Pancreas (tissue), 10 donors: Measurements from ENCODE around the gene RPP38. TPM values are rescaled to one million over a fixed set of nuclear protein-coding genes. Genes with fewer than 3 reads are reported as not detected.

Experiments used
- ATAC-seq, 4 donors: fragments of 200-7000 bp; cut with Tn5 transposase; one replicate each; pipeline versions ENCODE4 v1.8.0 to v1.9.1; 2020; ENCODE audit warnings: mild to moderate bottlenecking in 4 of 4, moderate library complexity in 4 of 4
- DNase-seq, 6 donors: peaks; one replicate each; pipeline ENCODE4 v3.0.0-alpha.2; 2020
- FAIRE-seq: peaks from 2 replicates; lab custom pipeline; 2012; peaks lifted over from hg19 to GRCh38; lab: Jason Lieb, UNC
- H3K27ac ChIP-seq, 4 donors: fragments of 200-600 bp; sonication (generic); 1 replicate in 3 of 4; 2 replicates in 1 of 4; pipeline versions ENCODE4 v1.5.0 to v1.8.0; 2020
- H3K27me3 ChIP-seq, 4 donors: fragments of 200-600 bp; one replicate each; pipeline ENCODE4 v1.8.0; 2021
- H3K36me3 ChIP-seq, 3 donors: fragments of 200-600 bp; sonication (generic) in 1 of 3; one replicate each; pipeline versions ENCODE4 v1.5.0 to v1.8.0; 2020 to 2021
- H3K4me1 ChIP-seq, 3 donors: fragments of 200-600 bp; one replicate each; pipeline ENCODE4 v1.8.0; 2021
- H3K4me3 ChIP-seq, 4 donors: fragments of 200-600 bp; sonication (generic) in 2 of 4; one replicate each; pipeline versions ENCODE4 v1.5.0 to v1.8.0; 2020 to 2021
- H3K9me3 ChIP-seq, 4 donors: fragments of 200-600 bp; one replicate each; pipeline ENCODE4 v1.8.0; 2021
- CTCF ChIP-seq, 4 donors: fragments of 200-600 bp; sonication (generic) in 3 of 4; IDR thresholded peaks; one replicate each; pipeline versions ENCODE4 v1.5.0 to v1.8.0; 2021; ENCODE audit warnings: antibody characterized with exemption in 4 of 4
- WGBS, 2 donors: extraction: QIAGEN DNeasy Blood & Tissue Kit; methylation state at CpG; one replicate each; pipeline ENCODE4 v1.1.7; 2013; 5-methylcytosine and 5-hydroxymethylcytosine counted together
- intact Hi-C, 3 donors: fragments of 100-400 bp; cut with DNase I; formaldehyde crosslinking; loops; one replicate each; pipeline versions ENCODE4 v1.11.1 to v1.14.2; 2022
- polyA plus RNA-seq, 2 donors: library from polyadenylated mRNA; stranded (reverse); fragments of 200-250 nt; gene quantifications; one replicate each; pipeline ENCODE4 v1.2.3, GENCODE V29; 2013
- total RNA-seq, 6 donors: library from RNA; stranded (reverse); fragmentation: NEBNext Ultra II Directional in 4 of 6; extraction: Animal tissue kit (Norgen Biotek cat#: 25700) in 4 of 6; gene quantifications; one replicate each; pipeline versions ENCODE4 v1.2.1 to v1.2.4, GENCODE V29; 2021 to 2023
- donor health status: healthy with polysubstance abuse.
- donor health status: DM: no; HTN: no; CAD: no; lungs with moderate emphysema.
- donor health status: DM: no; HTN: no; CAD: no.
- donor health status: control.
- donor health status: control.
- donor health status: Bipolar disorder and iron deficiency.
- donor health status: DM: yes; HTN: yes; CAD: no.
- donor health status: DM: no; HTN: no; CAD: no.
- donor health status: DM: no; HTN: no; CAD: no.
- donor health status: DM: yes; HTN: yes; CAD: no.

The RPP38 gene
- total and polyA plus RNA-seq, 8 donors: 4.0 to 14.9 (median 6.9) TPM

DNA sequence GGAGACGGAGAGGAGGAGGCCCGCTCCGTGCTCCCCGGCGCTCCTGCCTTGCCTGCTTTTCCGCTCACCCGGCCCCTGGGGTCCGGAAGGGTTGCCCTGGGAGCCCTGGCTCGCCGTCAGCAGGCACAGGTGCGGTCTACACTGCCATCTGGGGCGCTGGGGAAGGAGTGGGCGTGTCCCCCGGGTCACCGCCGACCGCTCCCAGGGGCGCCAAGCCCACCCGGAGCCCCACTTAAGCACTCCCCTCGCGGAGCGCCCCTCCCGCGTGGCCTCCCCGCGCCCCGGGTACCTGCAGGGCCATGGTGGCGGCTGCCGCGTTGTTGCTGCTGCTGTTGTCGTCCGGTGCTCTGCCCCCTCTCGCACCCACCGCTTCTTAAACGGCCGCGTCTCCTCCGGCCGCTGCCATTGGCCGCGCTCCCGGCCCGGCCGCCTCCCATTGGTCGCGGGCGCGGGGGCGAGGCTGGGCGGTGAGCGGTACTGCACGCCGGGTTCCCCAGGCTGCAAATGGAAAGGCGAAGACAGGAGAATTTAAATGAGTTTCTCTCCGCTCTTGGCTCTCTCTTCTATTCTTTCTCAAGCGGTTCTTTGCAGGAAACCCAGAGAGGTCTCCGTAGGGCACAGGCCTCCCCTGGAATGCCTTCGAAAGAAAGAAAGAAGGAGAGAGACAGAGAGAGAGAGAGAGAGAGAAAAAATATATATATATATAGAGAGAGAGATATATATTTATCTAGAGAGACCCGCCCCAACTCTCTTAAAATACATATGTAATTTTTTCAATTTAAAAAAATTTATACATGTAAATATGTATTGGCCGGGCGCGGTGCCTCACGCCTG lies 8.5 kb upstream of the RPP38 start, which contains the start of gene ACBD7:
Gene ACBD7 (minus strand): TSS at position 349 of the 834 bp plus-strand sequence. CDS start 48 bp downstream, at position 301.
- Histone ChIP-seq H3K9me3 (no peaks in the 10 kb centered on the region), H3K4me1 (peaks cover 0 to 3% (median 0%) of the 10 kb centered on the region in 3 donors), H3K27ac (no peak within 1 kb of the TSS), H3K4me3 (peak within 1 kb of the TSS; percentile 55 to 68 (median 59)), H3K36me3 (no peaks in the 10 kb centered on the region), H3K27me3 (no peaks in the 10 kb centered on the region)
- peak; percentile 49 to 69 (median 60) for TF ChIP-seq CTCF (IDR thresholded peaks at IDR 0.05)
- peak; percentile 96 to 99 (median 98) for ATAC-seq
- DNase-seq: peak; percentile 67 to 93 (median 79)
- FAIRE-seq: no peak
- 6 to 7% methylated on average over 51 to 63 of the region's 63 CpGs for WGBS, 2 donors
- intact Hi-C loops: no loop called here

- H3K27me3 ChIP-seq: no peaks in the 10 kb centered on the region
- no peak for DNase-seq
- TF ChIP-seq CTCF (IDR thresholded peaks at IDR 0.05): no peak
- WGBS, 2 donors: 68 to 80% methylated on average over 5 of the region's 5 CpGs
- H3K36me3 ChIP-seq: no peaks in the 10 kb centered on the region
- intact Hi-C loops: no loop called here
- no peak overlapping the region for H3K4me3 ChIP-seq
- no peak for FAIRE-seq
- no peak overlapping the region for H3K27ac ChIP-seq
- peaks cover 0 to 5% (median 5%) of the 10 kb centered on the region in 3 donors for H3K4me1 ChIP-seq
- H3K9me3 ChIP-seq: no peaks in the 10 kb centered on the region
- ATAC-seq: no peak
These were observed 5.7 kb upstream of the RPP38 start for GRCh38 chr10:15091418-15091817.

GRCh38 chr10:15092855-15093408 lies 4.2 kb upstream of the RPP38 start:
- H3K27ac ChIP-seq: no peak overlapping the region
- H3K27me3 ChIP-seq: no peaks in the 10 kb centered on the region
- H3K36me3 ChIP-seq: no peaks in the 10 kb centered on the region
- DNase-seq (no peak), FAIRE-seq (no peak), ATAC-seq (no peak)
- intact Hi-C loops: no loop called here
- WGBS, 2 donors: 77 to 89% methylated on average over 16 of the region's 16 CpGs
- H3K4me1 ChIP-seq: peaks cover 0 to 6% (median 6%) of the 10 kb centered on the region in 3 donors
- H3K4me3 ChIP-seq: no peak overlapping the region
- H3K9me3 ChIP-seq: no peaks in the 10 kb centered on the region
- TF ChIP-seq CTCF (IDR thresholded peaks at IDR 0.05): no peak

- Histone ChIP-seq H3K27ac (peak overlapping the region; percentile 93 to 97 (median 96)), H3K27me3 (no peaks in the 10 kb centered on the region), H3K4me1 (peaks cover 0 to 21% (median 16%) of the 10 kb centered on the region in 3 donors), H3K36me3 (no peaks in the 10 kb centered on the region), H3K4me3 (peak overlapping the region; percentile 79 to 98 (median 93)), H3K9me3 (no peaks in the 10 kb centered on the region)
- ATAC-seq (peak in 3 of 4 donors; percentile 5 to 35 (median 24)), FAIRE-seq (no peak), DNase-seq (no peak)
- TF ChIP-seq CTCF (IDR thresholded peaks at IDR 0.05): no peak
- 0% methylated on average over 11 of the region's 11 CpGs for WGBS, 2 donors
- intact Hi-C loops: no loop called here
These were observed 519 bp upstream of the RPP38 start for GRCh38 chr10:15096661-15097010.
